Stimulated activated CD8-positive, alpha-beta memory T cell treated with anti-CD3 and anti-CD28 coated beads, Interleukin-4, amount 100 ng/mL, for 24 hours (primary cell): ENCODE measurements around the gene CHSY1.

Experiments used
- DNase-seq: peaks from one replicate; pipeline ENCODE4 v3.0.0-alpha.2; 2020; ENCODE audit warnings: low read depth

The CHSY1 gene

GRCh38 chr15:101152914-101153313 lies 98.9 kb downstream of the CHSY1 start:
- DNase-seq: no peak

- no peak for DNase-seq
Observed at GRCh38 chr15:101151288-101151687, 100.6 kb downstream of the CHSY1 start.

GRCh38 chr15:101150723-101151040 lies 101.2 kb downstream of the CHSY1 start:
- no peak for DNase-seq

GRCh38 chr15:101149864-101150722 lies 101.8 kb downstream of the CHSY1 start:
- no peak for DNase-seq

GRCh38 chr15:101148881-101149664 lies 102.8 kb downstream of the CHSY1 start:
- DNase-seq: no peak

GRCh38 chr15:101148166-101148880 lies 103.5 kb downstream of the CHSY1 start:
- DNase-seq: no peak

GRCh38 chr15:101147181-101147580 lies 104.7 kb downstream of the CHSY1 start:
- DNase-seq: no peak

GRCh38 chr15:101146118-101146702 lies 105.6 kb downstream of the CHSY1 start:
- no peak for DNase-seq

- DNase-seq: no peak
Observed at GRCh38 chr15:101145362-101145761, 106.5 kb downstream of the CHSY1 start.

GRCh38 chr15:101143321-101143720 lies 108.5 kb downstream of the CHSY1 start:
- no peak for DNase-seq

- DNase-seq: no peak
Observed at GRCh38 chr15:101142711-101143110, 109.1 kb downstream of the CHSY1 start.

- no peak for DNase-seq
Observed at GRCh38 chr15:101141926-101142527, 109.8 kb downstream of the CHSY1 start.

GRCh38 chr15:101140697-101141065 lies 111.2 kb downstream of the CHSY1 start:
- DNase-seq: no peak

GRCh38 chr15:101139986-101140696 lies 111.7 kb downstream of the CHSY1 start:
- no peak for DNase-seq

- DNase-seq: no peak
Observed at GRCh38 chr15:101138913-101139880, 112.7 kb downstream of the CHSY1 start.

- no peak for DNase-seq
Observed at GRCh38 chr15:101138086-101138660, 113.7 kb downstream of the CHSY1 start.

GRCh38 chr15:101137312-101137940 lies 114.4 kb downstream of the CHSY1 start:
- no peak for DNase-seq

GRCh38 chr15:101136381-101137268 lies 115.2 kb downstream of the CHSY1 start:
- no peak for DNase-seq
